GM18508 (cell line): ENCODE data around the gene SLC6A1.
"Not testable (repeated sequence)": the region's sequence is repeated elsewhere in the genome, so short reads cannot be mapped to it uniquely, and the experiment has no call there.

ENCODE experiments used
- ATAC-seq: cut with Tn5 transposase; IDR thresholded peaks from one replicate; pipeline ENCODE4 v1.9.1; 2021; ENCODE audit warnings: moderate number of reproducible peaks; ENCODE audit not compliant: insufficient read depth, unreplicated experiment

Gene SLC6A1

DNA sequence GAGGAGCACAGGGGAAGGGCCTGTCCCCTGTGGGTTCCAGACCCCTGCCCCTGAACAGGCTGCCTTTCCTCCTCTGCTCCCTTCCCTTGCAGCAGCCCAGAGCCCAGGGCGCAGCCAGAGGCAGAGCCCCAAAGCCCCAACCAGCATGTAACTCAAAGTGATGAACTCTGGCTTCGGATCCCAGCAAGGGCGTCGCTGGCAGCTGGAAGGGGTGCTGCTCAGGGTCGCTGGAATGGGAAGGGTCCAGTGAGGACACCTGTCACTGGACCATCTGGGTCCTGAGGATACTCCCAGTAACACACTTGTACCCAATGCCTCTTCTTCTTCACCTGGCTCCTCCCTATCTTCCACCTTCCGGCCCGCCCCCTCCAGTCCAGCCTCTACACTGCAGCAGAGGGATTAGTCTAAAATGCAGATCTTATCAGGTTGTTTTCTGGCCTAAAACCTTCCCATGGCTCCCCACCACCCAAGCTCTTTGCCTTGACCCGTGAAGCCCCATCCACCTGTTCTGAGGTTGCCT lies 64.0 kb downstream of the SLC6A1 start:
- no peak for ATAC-seq

DNA sequence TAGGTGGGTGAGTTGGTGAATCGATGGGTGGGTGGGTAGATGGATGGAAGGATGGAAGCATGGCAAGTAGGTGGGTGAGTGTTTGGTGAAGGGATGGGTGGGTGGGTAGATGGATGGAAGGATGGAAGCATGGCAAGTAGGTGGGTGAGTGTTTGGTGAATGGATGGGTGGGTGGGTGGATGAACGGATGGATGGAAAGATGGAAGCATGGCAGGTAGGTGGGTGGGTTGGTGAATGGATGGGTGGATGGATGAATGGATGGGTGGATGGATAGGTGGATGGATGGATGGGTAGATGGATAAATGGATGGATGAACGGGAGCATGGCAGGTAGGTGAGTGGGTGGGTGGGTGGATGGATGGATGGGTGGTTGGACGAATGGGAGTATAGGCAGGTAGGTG lies 65.1 kb downstream of the SLC6A1 start:
- no peak for ATAC-seq

GRCh38 chr3:11059090-11059798 lies 66.7 kb downstream of the SLC6A1 start:
- ATAC-seq: no peak

GRCh38 chr3:11059799-11060115 lies 67.2 kb downstream of the SLC6A1 start:
- no peak for ATAC-seq

DNA sequence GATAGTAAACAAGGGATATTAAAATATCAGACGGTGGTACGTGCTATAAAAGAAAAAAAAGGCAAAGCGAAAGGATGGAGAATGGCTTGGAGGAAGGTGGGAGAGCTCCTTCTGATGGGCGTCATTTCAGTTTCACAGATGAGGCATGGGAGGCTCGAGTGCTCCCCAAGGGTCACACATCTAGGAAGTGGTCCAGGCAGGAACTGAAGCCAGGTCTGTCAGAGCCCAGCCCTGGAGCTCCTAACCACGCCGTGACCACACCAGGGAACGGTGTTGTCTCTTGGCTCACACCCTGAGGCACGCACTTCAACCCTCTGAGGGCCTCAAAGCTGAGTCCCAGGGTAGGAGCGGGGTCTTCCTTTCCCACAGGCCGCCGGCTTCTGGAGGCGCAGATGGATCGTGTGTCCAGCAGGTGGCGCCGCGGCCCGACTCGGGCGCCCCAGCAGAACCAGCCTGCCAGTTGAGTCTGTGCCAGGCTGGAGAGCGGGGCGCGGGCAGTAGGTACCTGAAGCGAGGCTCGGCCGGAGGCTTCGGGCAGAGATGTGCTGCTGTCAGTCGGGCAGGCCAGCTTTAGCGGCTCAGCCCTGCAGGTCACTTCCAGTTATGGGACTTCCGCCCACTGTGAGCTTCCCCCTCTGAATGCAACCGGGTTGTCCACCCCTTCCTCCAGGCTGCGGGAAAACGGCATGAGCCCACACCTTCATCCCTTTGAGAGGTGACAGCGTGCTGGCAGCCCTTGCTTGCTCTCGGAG lies 68.1 kb downstream of the SLC6A1 start:
- no peak for ATAC-seq

GRCh38 chr3:11061268-11061871 lies 68.8 kb downstream of the SLC6A1 start:
- not testable (repeated sequence) for ATAC-seq

DNA sequence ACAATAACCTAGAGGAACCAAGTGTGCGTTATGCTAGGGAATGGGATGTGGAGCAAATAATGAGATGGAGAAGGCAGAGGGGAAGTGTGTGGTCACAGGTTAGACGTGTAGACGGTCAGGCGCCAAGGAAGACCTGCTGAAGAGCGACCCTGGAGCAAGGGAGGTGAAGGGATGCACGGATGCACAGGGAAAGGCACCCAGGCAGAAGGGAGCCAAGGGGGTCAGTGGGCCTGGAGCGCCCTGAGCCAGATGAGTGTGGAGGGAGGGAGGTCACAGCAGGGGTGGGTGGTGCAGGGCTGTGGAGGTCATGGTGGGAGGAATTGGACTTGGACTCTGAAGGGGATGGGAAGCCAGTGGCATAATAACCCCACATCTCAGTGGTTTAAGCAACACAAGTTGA lies 70.2 kb downstream of the SLC6A1 start:
- ATAC-seq: no peak

- ATAC-seq: no peak
These were observed 78.7 kb downstream of the SLC6A1 start for GRCh38 chr3:11071096-11071755.

GRCh38 chr3:11072631-11073030 lies 80.1 kb downstream of the SLC6A1 start:
- ATAC-seq: no peak

DNA sequence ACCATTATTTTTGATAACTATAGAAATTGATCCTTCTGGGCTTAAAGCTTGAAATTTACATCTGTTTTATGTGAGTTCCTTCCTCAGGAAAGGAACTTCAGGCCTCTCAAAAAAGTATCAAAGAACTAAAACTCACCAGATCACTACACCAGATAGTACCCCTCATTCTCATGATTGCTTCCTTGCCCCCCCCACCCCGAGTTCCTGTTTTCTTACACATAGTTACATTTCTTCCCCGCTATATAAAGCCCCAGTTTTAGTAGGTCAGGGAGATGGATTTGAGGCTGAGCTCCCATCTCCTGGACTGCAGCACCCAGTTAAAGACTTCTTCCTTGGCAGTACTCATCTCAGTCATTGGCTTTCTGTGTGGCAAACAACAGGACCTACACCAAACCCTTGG lies 81.5 kb downstream of the SLC6A1 start:
- ATAC-seq: no peak

GRCh38 chr3:11074451-11074850 lies 81.9 kb downstream of the SLC6A1 start:
- no peak for ATAC-seq

DNA sequence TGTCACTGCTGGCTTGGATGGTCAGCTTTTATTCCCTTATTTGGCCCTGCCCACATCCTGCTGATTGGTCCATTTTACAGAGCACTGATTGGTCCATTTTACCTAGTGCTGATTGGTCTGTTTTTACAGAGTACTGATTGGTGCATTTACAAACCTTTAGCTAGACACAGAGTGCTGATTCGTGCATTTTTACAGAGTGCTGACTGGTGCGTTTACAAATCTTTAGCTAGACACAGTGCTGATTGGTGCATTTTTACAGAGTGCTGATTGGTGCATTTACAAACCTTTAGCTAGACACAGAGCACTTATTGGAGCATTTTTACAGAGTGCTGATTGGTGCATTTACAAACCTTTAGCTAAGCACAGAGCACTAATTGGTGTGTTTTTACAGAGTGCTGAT lies 82.6 kb downstream of the SLC6A1 start:
- ATAC-seq: not testable (repeated sequence)

GRCh38 chr3:11076711-11077110 lies 84.2 kb downstream of the SLC6A1 start:
- ATAC-seq: no peak

DNA sequence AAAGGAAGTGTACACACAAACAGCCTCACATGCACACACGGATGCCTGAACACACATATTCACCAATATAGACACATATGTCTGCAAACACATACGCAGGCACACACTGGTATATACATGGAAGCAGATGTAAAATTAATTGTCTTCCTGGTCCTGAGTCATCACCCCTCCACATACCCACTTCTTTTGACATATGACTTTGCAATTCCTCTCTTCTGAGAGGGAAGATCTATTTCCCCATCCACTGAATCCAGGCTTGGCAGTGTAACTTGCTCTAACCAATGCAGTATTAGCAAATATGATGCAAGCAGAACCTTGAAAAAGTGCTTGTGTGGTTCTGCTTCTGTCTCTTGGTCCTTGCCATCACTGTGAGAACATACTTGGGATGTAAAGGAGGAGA lies 84.9 kb downstream of the SLC6A1 start:
- ATAC-seq: no peak

GRCh38 chr3:11078826-11079515 lies 86.4 kb downstream of the SLC6A1 start:
- ATAC-seq: no peak

- ATAC-seq: no peak
These were observed 87.9 kb downstream of the SLC6A1 start for GRCh38 chr3:11080492-11080891.

- no peak for ATAC-seq
These were observed 91.5 kb downstream of the SLC6A1 start for GRCh38 chr3:11084098-11084497.

DNA sequence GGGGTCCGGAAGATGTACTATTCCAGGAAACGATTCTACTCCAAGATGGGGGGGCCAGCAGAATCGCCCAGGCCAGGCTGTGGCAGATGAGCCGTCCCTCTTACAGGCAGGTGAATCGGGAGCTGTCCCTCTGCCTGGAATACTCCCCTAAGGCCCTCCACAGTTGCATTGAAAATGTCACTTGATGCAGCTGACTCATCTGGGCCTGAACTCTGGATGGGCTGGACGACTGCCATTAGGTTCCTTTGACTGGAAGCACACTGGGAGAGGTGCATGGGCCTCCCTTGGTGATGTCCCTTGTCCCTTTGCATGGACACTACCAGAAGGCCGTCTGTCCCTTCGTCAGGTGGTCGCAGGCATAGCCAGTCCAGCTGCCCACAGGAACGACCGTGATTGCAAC lies 92.1 kb downstream of the SLC6A1 start:
- no peak for ATAC-seq

- no peak for ATAC-seq
These were observed 92.7 kb downstream of the SLC6A1 start for GRCh38 chr3:11085093-11085840.

DNA sequence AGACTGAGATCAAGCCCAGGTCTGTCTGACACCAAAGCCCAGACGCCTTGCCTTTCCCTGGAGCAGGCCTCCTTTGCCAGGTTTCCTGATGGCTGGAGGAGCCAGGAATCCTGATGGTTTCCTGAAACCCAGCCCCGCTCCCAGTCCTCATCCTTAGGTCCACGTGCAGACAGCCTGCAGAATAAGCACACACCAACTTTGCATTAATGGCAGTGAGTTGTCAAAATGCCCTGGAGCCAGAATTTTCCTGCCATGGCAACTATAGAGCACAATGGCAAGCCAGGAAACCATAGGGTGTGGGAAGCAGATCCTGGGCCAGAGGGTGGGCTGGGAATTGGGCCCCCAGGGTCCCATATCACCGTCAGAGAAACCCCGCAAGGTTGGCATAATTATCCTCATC lies 94.3 kb downstream of the SLC6A1 start:
- no peak for ATAC-seq
